ENCODE data around the gene MEIS3.

The MEIS3 gene

GRCh38 chr19:47435883-47436417 is 16.6 kb upstream of the MEIS3 start:
- DNase-seq (ENCODE audit: low read depth in 2 of 2) = no peak

GRCh38 chr19:47435196-47435595 is 15.9 kb upstream of the MEIS3 start:
- DNase-seq (ENCODE audit: low read depth in 2 of 2) = no peak

- no peak for DNase-seq (ENCODE audit: low read depth in 2 of 2)
These were observed 14.8 kb upstream of the MEIS3 start for GRCh38 chr19:47434088-47434487.

- DNase-seq (ENCODE audit: low read depth in 2 of 2) = no peak
These were observed 13.8 kb upstream of the MEIS3 start for GRCh38 chr19:47433121-47433520.

GRCh38 chr19:47432499-47432898 is 13.2 kb upstream of the MEIS3 start:
- DNase-seq (ENCODE audit: low read depth in 2 of 2) = no peak

GRCh38 chr19:47432091-47432490 is 12.8 kb upstream of the MEIS3 start:
- no peak for DNase-seq (ENCODE audit: low read depth in 2 of 2)

- peak in 1 of 2 donors; percentile 22 for DNase-seq (ENCODE audit: low read depth in 2 of 2)
These were observed 10.9 kb upstream of the MEIS3 start for GRCh38 chr19:47430041-47430802.

DNA sequence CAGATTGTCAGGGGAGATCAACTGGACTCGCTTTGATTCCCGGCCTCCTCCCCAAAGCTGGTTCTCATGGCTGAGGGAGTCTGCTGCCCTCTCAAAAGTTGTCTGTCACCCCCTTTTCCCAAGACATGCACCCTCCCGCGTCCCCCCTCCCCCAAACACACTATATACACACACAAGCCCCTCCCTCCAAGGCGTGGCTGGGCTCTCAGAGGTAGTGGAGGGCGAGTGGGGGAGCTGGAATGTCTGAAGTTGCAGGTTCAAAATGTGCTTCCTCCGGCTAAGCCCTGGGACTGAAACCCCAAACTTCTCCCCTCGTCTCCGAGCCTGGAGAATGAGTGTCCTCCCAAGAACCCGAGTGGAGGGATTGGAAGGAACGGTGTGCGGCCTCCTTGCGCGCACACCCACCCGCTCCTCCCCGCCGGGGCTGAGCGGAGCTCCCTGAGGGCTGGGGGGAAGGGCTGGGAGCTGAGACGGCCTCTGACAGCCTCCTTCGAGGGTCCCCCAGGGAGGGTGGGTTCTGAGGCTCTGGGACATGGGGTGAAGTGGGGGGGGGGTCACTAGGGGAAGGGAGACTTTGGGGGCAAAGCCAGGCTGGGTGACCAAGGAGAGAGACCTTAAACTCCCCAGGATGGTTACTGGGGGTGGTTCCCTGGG is 9.9 kb upstream of the MEIS3 start:
- no peak for DNase-seq (ENCODE audit: low read depth in 2 of 2)

- peak; percentile 84 to 85 for DNase-seq (ENCODE audit: low read depth in 2 of 2)
These were observed 9.0 kb upstream of the MEIS3 start for GRCh38 chr19:47428177-47428894.

DNA sequence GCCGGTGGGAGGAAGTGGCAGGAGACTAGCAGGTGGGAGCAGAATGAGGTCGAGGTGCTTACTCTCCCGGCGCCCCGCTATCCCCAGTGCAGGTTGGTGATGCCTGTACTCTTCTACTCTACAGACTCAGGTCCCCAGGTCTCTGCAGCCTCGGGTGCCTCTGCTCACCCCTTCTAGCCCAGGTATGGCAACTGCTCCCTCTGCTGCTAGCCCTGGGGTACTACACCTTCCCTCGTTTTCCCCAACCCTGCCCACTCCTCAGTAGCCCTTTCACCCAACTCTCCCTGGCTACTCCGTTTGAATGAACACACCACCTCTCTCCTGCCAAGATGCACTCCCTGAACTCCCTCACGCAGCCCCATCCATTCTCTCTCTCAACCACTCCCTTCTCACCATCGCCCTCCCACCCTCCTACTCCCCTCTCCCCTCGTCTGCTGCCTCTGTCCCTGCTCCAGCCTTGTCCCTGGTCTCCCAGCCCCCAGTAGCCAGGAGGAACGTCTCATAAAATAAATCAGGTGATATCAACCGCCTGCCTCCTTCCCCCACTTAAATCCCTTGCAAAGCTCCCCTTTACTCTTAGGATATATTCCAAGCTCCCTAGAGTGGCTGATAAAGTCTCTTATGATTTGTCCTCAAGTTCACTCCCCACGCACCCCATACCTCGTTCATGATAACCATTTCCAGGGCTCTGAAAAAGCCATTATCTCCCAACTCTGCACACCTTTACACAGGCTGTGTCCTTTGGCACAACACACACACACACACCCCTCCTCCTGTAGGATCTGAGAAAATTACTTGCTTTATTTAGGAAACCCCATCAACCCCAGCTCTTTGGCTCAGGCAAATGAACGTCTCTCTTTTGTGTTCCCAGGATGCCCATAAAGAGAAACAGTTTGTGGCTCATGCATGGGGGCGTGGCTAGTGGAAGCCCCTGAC is 8.2 kb upstream of the MEIS3 start:
- DNase-seq (ENCODE audit: low read depth in 2 of 2) = peak; percentile 58 to 74

DNA sequence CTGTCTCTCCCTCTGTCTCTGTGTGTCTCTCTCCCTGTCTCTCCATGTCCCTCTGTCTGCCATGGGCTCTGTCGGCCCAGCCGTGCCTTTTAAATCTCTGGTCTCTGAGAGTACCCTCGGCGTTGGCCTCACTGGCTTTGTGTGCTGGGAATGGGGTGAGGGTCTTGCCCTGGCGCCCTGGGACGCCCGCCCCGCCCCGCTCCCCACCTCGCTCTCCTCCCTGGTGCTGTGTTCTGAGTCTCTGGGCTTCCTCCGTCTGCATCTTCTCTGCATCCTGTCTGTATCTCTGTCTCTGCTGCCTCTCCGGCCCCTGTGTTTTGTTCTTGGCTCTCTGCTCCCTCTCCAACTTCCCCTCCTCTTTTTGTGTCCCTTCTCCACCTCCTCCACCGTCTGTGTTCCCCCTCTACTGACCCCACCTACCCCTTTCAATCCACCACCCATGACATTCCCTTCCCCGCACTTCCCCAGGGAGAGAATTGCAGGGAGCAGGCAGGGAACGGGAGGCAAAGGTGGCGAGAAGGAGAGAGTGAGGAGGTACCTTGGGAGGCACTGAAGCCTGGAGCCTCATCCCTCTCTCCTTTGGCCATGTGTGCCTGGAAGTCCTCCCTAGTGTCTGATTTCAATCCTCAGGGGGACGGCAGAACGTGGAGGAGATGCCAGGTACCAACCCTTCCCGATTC is 4.0 kb upstream of the MEIS3 start:
- DNase-seq (ENCODE audit: low read depth in 2 of 2) = no peak

- DNase-seq (ENCODE audit: low read depth in 2 of 2) = no peak
These were observed 3.3 kb upstream of the MEIS3 start for GRCh38 chr19:47422417-47423163.

DNA sequence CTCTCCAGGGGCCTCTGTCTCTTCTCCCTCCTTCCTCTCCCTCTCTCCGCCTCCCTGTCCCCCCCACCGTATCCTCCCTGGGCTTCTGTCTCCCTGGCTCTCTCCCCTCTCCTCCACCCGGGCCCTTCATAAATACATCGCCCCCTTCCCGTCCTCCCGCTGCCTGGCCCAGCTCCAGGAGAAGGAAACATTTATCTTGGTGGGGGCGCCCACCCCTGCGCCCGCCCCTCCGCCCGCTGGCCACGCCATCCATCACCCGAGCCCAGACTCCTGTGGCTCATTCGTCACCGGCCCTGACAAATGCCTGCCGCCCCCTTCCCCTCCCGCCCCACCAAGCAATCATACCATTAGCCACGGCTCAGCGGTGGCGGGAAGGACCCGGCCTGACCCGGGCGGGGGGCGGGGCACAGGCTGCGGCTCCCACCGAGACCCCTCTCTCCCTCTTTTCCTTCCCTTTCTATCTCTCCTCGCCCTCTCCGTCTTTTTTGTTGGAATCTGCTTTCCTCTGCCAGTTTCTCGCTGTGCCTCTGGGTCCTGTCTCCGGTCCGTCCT is 2.6 kb upstream of the MEIS3 start:
- no peak for DNase-seq (ENCODE audit: low read depth in 2 of 2)

GRCh38 chr19:47421244-47421786 is 2.0 kb upstream of the MEIS3 start:
- DNase-seq (ENCODE audit: low read depth in 2 of 2) = no peak

- DNase-seq (ENCODE audit: low read depth in 2 of 2) = no peak
These were observed 462 bp upstream of the MEIS3 start for GRCh38 chr19:47419789-47420188.

GRCh38 chr19:47418692-47419029 is 666 bp downstream of the MEIS3 start:
- DNase-seq (ENCODE audit: low read depth in 2 of 2) = no peak

GRCh38 chr19:47417746-47418691 is 1.3 kb downstream of the MEIS3 start:
- no peak for DNase-seq (ENCODE audit: low read depth in 2 of 2)

- no peak for DNase-seq (ENCODE audit: low read depth in 2 of 2)
These were observed 2.1 kb downstream of the MEIS3 start for GRCh38 chr19:47417107-47417745.

Measured in stimulated activated CD4-positive, alpha-beta T cell treated with anti-CD3 and anti-CD28 coated beads, Interleukin-4, amount 100 ng/mL, for 48 hours (primary cell).